ENCODE data around the gene YWHAQ. TPM values are rescaled to one million over a fixed set of nuclear protein-coding genes. Genes with fewer than 3 reads are reported as not detected.

YWHAQ gene
- total RNA-seq, 1 donor from 2014 or later = 533 TPM

- no peak overlapping the region for H3K4me3 Mint-ChIP-seq (ENCODE audit: unreplicated experiment)
- no peak for DNase-seq
- no peak for TF ChIP-seq CTCF (IDR thresholded peaks at IDR 0.05; ENCODE audit: partially characterized antibody, unreplicated experiment)
- H3K27ac Mint-ChIP-seq (ENCODE audit: unreplicated experiment) = no peak overlapping the region
- H3K4me1 Mint-ChIP-seq (ENCODE audit: low read depth, unreplicated experiment) = no peaks in the 10 kb centered on the region
- H3K36me3 Mint-ChIP-seq (ENCODE audit: unreplicated experiment) = no peaks in the 10 kb centered on the region
- no peaks in the 10 kb centered on the region for H3K9me3 Mint-ChIP-seq (ENCODE audit: unreplicated experiment)
- H3K27me3 Mint-ChIP-seq (ENCODE audit: unreplicated experiment) = peaks cover 4% of the 10 kb centered on the region
Observed at GRCh38 chr2:9657083-9657482, 26.3 kb upstream of the YWHAQ start.

GRCh38 chr2:9656270-9656766, 25.5 kb upstream of the YWHAQ start:
- no peaks in the 10 kb centered on the region for H3K4me1 Mint-ChIP-seq (ENCODE audit: low read depth, unreplicated experiment)
- no peak for DNase-seq
- H3K27me3 Mint-ChIP-seq (ENCODE audit: unreplicated experiment) = peaks cover 2% of the 10 kb centered on the region
- H3K9me3 Mint-ChIP-seq (ENCODE audit: unreplicated experiment) = no peaks in the 10 kb centered on the region
- no peak overlapping the region for H3K4me3 Mint-ChIP-seq (ENCODE audit: unreplicated experiment)
- TF ChIP-seq CTCF (IDR thresholded peaks at IDR 0.05; ENCODE audit: partially characterized antibody, unreplicated experiment) = no peak
- H3K27ac Mint-ChIP-seq (ENCODE audit: unreplicated experiment) = no peak overlapping the region
- H3K36me3 Mint-ChIP-seq (ENCODE audit: unreplicated experiment) = no peaks in the 10 kb centered on the region

- no peak overlapping the region for H3K4me3 Mint-ChIP-seq (ENCODE audit: unreplicated experiment)
- no peak overlapping the region for H3K27ac Mint-ChIP-seq (ENCODE audit: unreplicated experiment)
- no peak for TF ChIP-seq CTCF (IDR thresholded peaks at IDR 0.05; ENCODE audit: partially characterized antibody, unreplicated experiment)
Observed at GRCh38 chr2:9655441-9656269, 24.9 kb upstream of the YWHAQ start.

GRCh38 chr2:9654452-9655100, 23.8 kb upstream of the YWHAQ start:
- H3K36me3 Mint-ChIP-seq (ENCODE audit: unreplicated experiment) = no peaks in the 10 kb centered on the region
- H3K27me3 Mint-ChIP-seq (ENCODE audit: unreplicated experiment) = peaks cover 2% of the 10 kb centered on the region
- no peak for DNase-seq
- TF ChIP-seq CTCF (IDR thresholded peaks at IDR 0.05; ENCODE audit: partially characterized antibody, unreplicated experiment) = no peak
- no peaks in the 10 kb centered on the region for H3K9me3 Mint-ChIP-seq (ENCODE audit: unreplicated experiment)
- no peaks in the 10 kb centered on the region for H3K4me1 Mint-ChIP-seq (ENCODE audit: low read depth, unreplicated experiment)
- no peak overlapping the region for H3K4me3 Mint-ChIP-seq (ENCODE audit: unreplicated experiment)
- H3K27ac Mint-ChIP-seq (ENCODE audit: unreplicated experiment) = no peak overlapping the region

More at GRCh38 chr2:9655441-9656269, 24.9 kb upstream of the YWHAQ start:
- H3K9me3 Mint-ChIP-seq (ENCODE audit: unreplicated experiment) = no peaks in the 10 kb centered on the region
- peaks cover 2% of the 10 kb centered on the region for H3K27me3 Mint-ChIP-seq (ENCODE audit: unreplicated experiment)
- DNase-seq = no peak
- H3K4me1 Mint-ChIP-seq (ENCODE audit: low read depth, unreplicated experiment) = no peaks in the 10 kb centered on the region
- H3K36me3 Mint-ChIP-seq (ENCODE audit: unreplicated experiment) = no peaks in the 10 kb centered on the region
